Mesendoderm (in vitro differentiated cells): ENCODE measurements around the gene SDK2.

ENCODE experiments used
- DNase-seq: peaks from one replicate; pipeline ENCODE4 v3.0.0; 2013
- H2AK5ac ChIP-seq: 2 replicates; pipeline ENCODE4 v1.6.1; 2013; ENCODE audit warnings: low read length, inconsistent platforms
- H2BK120ac ChIP-seq: 2 replicates; pipeline ENCODE4 v1.6.1; 2013; ENCODE audit warnings: low read depth, mild to moderate bottlenecking, low read length, moderate library complexity, mixed read lengths
- H2BK15ac ChIP-seq: replicated peaks from 2 replicates; pipeline ENCODE4 v1.6.1; 2013; ENCODE audit warnings: low read depth, mild to moderate bottlenecking, moderate library complexity
- H2BK5ac ChIP-seq: 2 replicates; pipeline ENCODE4 v1.6.1; 2013; ENCODE audit warnings: low read length, inconsistent platforms
- H3K18ac ChIP-seq: 2 replicates; pipeline ENCODE4 v1.6.1; 2013; ENCODE audit warnings: mild to moderate bottlenecking, low read length, mixed read lengths
- H3K23ac ChIP-seq: one replicate; pipeline ENCODE4 v1.6.1; 2013; ENCODE audit warnings: low read length
- H3K27ac ChIP-seq: 2 replicates; pipeline ENCODE4 v1.5.1; 2013; ENCODE audit warnings: low read depth, mild to moderate bottlenecking, inconsistent platforms, low read length, moderate library complexity
- H3K27me3 ChIP-seq: 2 replicates; pipeline ENCODE4 v1.6.1; 2013; ENCODE audit warnings: low read length, control low read depth, mild to moderate bottlenecking, inconsistent platforms; ENCODE audit not compliant: insufficient read depth, poor library complexity
- H3K36me3 ChIP-seq: 2 replicates; pipeline ENCODE4 v1.6.1; 2013; ENCODE audit warnings: low read length, inconsistent platforms; ENCODE audit not compliant: control insufficient read depth, insufficient read depth
- H3K4ac ChIP-seq: one replicate; pipeline ENCODE4 v1.6.1; 2013; ENCODE audit warnings: low read depth, mild to moderate bottlenecking, low read length, moderate library complexity
- H3K4me1 ChIP-seq: 2 replicates; pipeline ENCODE4 v1.6.1; 2013; ENCODE audit warnings: low read depth, low read length, inconsistent platforms; ENCODE audit not compliant: control insufficient read depth
- H3K4me2 ChIP-seq: 2 replicates; pipeline ENCODE4 v1.6.1; 2013; ENCODE audit warnings: low read length
- H3K4me3 ChIP-seq: 2 replicates; pipeline ENCODE4 v1.5.1; 2013; ENCODE audit warnings: mild to moderate bottlenecking, low read length
- H3K56ac ChIP-seq: one replicate; pipeline ENCODE4 v1.6.1; 2013; ENCODE audit warnings: low read length
- H3K79me1 ChIP-seq: 2 replicates; pipeline ENCODE4 v1.6.1; 2013; ENCODE audit warnings: low read length, inconsistent platforms
- H3K79me2 ChIP-seq: 2 replicates; pipeline ENCODE4 v1.6.1; 2013; ENCODE audit warnings: mild to moderate bottlenecking, low read length; ENCODE audit not compliant: control insufficient read depth, insufficient read depth
- H3K9ac ChIP-seq: 2 replicates; pipeline ENCODE4 v1.6.1; 2013; ENCODE audit warnings: low read length, inconsistent platforms
- H4K5ac ChIP-seq: one replicate; pipeline ENCODE4 v1.6.1; 2013; ENCODE audit warnings: low read length
- H4K8ac ChIP-seq: one replicate; pipeline ENCODE4 v1.6.1; 2013; ENCODE audit warnings: low read depth, mild to moderate bottlenecking, control low read depth, low read length, moderate library complexity
- WGBS: extraction: QIAGEN DNeasy Blood & Tissue Kit; methylation state at CpG from one replicate; pipeline ENCODE4 v1.1.7; 2013; ENCODE audit warnings: low lambda C conversion rate, missing lambda C conversion rate; ENCODE audit not compliant: insufficient coverage; ENCODE audit errors: extremely low coverage; 5-methylcytosine and 5-hydroxymethylcytosine counted together

SDK2 gene

DNA sequence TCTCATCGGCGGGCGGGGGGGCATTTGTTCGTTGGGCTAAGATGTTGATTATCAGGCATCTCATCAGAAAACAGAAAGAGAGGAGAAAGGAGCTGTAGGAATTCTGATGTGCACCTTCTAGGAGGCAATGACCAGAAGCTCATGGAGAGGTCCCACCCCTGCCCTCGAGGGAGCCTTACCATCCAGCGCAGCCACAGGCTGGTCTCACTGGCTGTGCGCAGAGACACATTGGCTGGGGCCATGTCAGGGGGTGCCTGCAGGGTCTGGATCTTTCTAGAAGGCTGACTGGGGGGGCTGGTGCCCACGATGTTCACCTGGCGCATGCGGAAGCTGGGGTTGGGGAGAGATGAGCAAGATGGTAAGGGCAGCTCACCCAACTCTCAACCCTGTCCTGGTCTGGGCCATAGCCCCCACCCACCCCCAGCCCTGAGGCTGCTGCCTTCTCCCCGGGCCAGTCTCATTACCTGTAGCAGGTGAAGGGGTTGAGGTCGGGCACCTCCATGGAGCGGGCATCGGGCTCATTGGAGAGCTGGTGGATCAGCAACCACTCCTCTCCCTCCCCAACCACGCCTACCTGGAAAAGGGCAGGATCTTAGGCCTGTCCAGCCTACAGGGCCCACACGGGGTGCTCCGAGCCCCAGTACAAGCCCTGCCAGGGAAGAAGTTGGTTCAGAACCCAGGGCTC lies 246.2 kb downstream of the SDK2 start:
- H2BK120ac ChIP-seq: no peak overlapping the region
- H3K4me3 ChIP-seq: no peak overlapping the region
- no peak overlapping the region for H2BK5ac ChIP-seq
- H3K4ac ChIP-seq: no peak overlapping the region
- no peak overlapping the region for H4K8ac ChIP-seq
- H3K36me3 ChIP-seq: peaks cover 1% of the 10 kb centered on the region
- H3K27me3 ChIP-seq: no peaks in the 10 kb centered on the region
- H2AK5ac ChIP-seq: no peak overlapping the region
- no peak overlapping the region for H3K27ac ChIP-seq
- H3K56ac ChIP-seq: no peak overlapping the region
- no peaks in the 10 kb centered on the region for H3K79me2 ChIP-seq
- no peaks in the 10 kb centered on the region for H3K4me1 ChIP-seq
- no peak overlapping the region for H3K4me2 ChIP-seq
- no peak overlapping the region for H3K23ac ChIP-seq
- H2BK15ac ChIP-seq: no peak overlapping the region
- DNase-seq: no peak
- H3K18ac ChIP-seq: no peak overlapping the region
- H4K5ac ChIP-seq: no peak overlapping the region
- H3K9ac ChIP-seq: no peak overlapping the region
- no peaks in the 10 kb centered on the region for H3K79me1 ChIP-seq
- no CpG with 5 or more reads among the region's 17 CpGs for WGBS

DNA sequence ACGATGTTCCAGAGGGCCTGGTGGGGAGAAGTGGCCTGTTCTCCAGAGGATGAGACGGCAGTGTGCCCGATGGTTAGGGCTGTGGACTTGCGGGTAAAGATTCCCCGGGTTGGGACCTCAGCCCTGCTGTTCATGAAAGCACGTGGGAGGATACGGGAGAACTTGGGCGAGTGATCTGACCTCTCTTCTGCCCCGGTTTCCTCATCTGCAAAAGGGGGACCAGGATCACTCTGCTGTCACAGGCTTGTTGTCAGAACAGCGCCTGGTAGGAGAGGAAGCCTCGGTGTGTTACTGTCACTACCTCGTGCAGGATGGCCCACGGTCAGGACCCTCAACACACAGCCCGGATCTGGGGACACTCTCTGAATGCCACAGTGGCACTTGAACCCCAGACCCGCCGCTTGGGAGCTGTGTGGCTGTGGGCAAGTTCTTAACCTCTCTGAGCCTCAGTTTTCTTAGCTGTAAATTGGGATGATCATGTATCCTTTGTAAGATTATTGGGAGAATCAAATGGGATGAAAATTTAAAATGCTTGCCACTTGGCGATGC lies 246.9 kb downstream of the SDK2 start:
- no peak overlapping the region for H3K4ac ChIP-seq
- H3K36me3 ChIP-seq: peaks cover 1% of the 10 kb centered on the region
- no peak overlapping the region for H2BK5ac ChIP-seq
- H3K18ac ChIP-seq: no peak overlapping the region
- H2AK5ac ChIP-seq: no peak overlapping the region
- no peaks in the 10 kb centered on the region for H3K27me3 ChIP-seq
- no peak overlapping the region for H4K8ac ChIP-seq
- H3K27ac ChIP-seq: no peak overlapping the region
- H3K4me1 ChIP-seq: no peaks in the 10 kb centered on the region
- no CpG with 5 or more reads among the region's 17 CpGs for WGBS
- no peak overlapping the region for H3K4me3 ChIP-seq
- no peak overlapping the region for H4K5ac ChIP-seq
- no peaks in the 10 kb centered on the region for H3K79me2 ChIP-seq
- DNase-seq: no peak
- H3K79me1 ChIP-seq: no peaks in the 10 kb centered on the region
- H3K23ac ChIP-seq: no peak overlapping the region
- H2BK15ac ChIP-seq: no peak overlapping the region
- no peak overlapping the region for H3K56ac ChIP-seq
- no peak overlapping the region for H2BK120ac ChIP-seq
- no peak overlapping the region for H3K9ac ChIP-seq
- no peak overlapping the region for H3K4me2 ChIP-seq

DNA sequence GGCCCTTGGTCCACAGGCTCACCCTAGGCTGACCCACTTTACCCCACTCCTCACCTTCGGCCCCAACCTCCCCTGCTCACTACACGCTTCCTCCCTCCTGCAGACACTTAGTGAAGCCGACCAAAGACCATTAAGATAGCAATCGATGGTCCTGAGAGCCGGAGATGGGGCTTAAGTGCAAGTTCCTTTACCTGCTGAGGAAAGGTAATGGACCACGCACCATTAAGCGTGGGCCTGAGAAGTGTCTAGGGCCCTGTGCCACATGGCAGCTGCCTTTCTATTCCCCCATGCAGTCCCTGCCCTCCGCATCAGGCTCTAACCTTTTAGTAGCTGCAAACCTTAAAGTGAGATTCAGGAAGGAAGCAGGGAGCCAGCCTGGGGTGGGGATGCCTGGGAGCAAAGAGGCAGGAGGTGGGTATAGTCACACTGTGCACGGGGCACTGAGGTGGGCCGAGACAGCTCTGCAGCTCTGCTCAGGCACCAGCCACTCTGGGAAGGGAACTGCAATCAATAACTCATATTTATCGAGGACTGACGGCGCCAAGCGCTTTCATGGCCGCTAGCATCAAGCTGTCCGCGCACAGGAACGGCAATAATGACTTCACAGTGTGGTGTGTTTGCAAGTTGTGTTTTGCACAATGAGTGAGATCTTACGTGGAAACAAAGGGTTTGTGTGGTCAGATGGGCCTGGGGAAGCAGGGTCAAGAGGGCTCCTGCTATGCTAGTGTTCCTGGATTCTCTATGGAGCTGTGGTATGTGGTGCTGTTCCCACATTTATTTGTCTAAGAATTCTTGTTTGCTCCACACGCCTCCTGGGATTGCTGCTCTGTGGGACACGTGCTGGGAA lies 247.6 kb downstream of the SDK2 start:
- no peak overlapping the region for H2AK5ac ChIP-seq
- H3K9ac ChIP-seq: no peak overlapping the region
- no peak overlapping the region for H3K27ac ChIP-seq
- H3K18ac ChIP-seq: no peak overlapping the region
- no peaks in the 10 kb centered on the region for H3K79me1 ChIP-seq
- no peaks in the 10 kb centered on the region for H3K79me2 ChIP-seq
- H3K23ac ChIP-seq: no peak overlapping the region
- H2BK5ac ChIP-seq: no peak overlapping the region
- no peak overlapping the region for H2BK15ac ChIP-seq
- no peak overlapping the region for H3K4me3 ChIP-seq
- H4K8ac ChIP-seq: no peak overlapping the region
- no peak overlapping the region for H2BK120ac ChIP-seq
- H4K5ac ChIP-seq: no peak overlapping the region
- no CpG with 5 or more reads among the region's 21 CpGs for WGBS
- H3K27me3 ChIP-seq: no peaks in the 10 kb centered on the region
- no peak overlapping the region for H3K4ac ChIP-seq
- no peak overlapping the region for H3K4me2 ChIP-seq
- no peak overlapping the region for H3K56ac ChIP-seq
- peaks cover 1% of the 10 kb centered on the region for H3K36me3 ChIP-seq
- DNase-seq: no peak
- H3K4me1 ChIP-seq: no peaks in the 10 kb centered on the region

DNA sequence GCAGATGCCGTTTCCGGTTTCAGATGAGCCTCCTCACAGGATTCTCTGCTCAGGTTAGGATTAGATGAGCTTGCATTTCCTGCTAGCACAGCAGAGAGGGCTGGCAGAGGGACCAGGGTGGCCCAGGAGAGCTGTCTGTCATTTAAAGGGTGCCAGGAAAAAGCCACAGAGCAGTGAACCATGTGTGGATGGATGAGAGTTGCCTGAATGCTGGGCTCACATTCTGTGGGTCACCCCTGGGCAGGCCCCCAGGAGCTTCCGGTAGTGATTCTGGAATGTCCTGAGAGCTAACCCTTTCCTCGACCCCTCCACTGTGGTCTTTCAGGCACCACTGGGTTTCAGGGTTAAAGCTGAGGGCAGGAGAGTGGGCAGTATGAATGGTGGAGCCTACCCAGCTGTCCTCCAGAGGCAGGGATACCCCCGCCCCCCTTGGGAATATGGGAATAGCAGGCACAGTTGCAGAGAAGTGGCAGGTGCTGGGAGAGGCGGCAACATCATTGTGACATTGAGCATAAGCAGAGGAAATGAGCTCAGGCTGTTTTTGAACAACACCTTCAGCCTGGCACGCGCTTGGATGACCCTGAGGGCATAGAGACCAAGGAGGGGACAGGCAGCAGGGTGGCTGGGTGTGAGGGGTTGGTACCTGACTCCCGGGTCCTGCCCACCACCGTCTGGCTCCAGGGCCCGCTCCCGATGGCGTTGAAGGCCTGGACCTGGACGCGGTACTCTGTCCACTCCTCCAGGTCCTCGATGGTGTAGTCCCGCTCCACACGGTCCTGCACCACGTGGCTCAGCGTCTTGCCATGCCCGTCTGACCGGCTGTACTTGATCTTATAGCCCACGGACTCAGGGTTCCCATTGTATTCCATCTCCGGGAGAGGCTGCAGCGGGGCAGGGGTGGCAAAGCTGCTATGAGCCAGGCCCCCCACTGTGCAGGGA lies 249.5 kb downstream of the SDK2 start:
- H3K4me2 ChIP-seq: no peak overlapping the region
- H3K4ac ChIP-seq: no peak overlapping the region
- H3K4me3 ChIP-seq: no peak overlapping the region
- H3K79me2 ChIP-seq: no peaks in the 10 kb centered on the region
- H3K4me1 ChIP-seq: no peaks in the 10 kb centered on the region
- no CpG with 5 or more reads among the region's 25 CpGs for WGBS
- no peak overlapping the region for H3K9ac ChIP-seq
- no peak overlapping the region for H2BK15ac ChIP-seq
- no peaks in the 10 kb centered on the region for H3K79me1 ChIP-seq
- peaks cover 1% of the 10 kb centered on the region for H3K36me3 ChIP-seq
- no peak overlapping the region for H3K23ac ChIP-seq
- no peak overlapping the region for H3K56ac ChIP-seq
- no peak overlapping the region for H4K8ac ChIP-seq
- H2BK5ac ChIP-seq: no peak overlapping the region
- no peak overlapping the region for H2BK120ac ChIP-seq
- DNase-seq: no peak
- H4K5ac ChIP-seq: no peak overlapping the region
- H2AK5ac ChIP-seq: no peak overlapping the region
- no peak overlapping the region for H3K18ac ChIP-seq
- H3K27ac ChIP-seq: no peak overlapping the region
- no peaks in the 10 kb centered on the region for H3K27me3 ChIP-seq

DNA sequence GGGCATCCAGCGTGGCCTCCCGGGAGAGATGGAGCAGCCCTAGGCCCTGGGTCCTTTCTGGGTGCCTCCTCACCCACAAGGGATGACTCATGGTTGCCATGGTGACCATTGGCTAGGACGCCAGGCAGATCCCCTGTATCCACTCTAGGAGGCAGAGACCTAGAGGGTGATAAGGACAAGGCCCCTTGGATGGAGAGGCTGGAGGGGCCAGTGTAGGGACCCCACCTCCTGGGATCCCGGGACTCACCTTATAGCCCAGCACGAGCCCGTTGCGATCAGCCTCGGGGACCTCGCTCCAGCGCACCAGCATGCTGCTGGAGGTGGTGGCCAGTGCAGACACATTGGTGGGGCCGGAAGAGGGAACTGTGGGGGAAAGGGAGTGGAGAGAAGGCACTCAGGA lies 250.3 kb downstream of the SDK2 start:
- no peak overlapping the region for H3K4me2 ChIP-seq
- DNase-seq: peak; percentile 58
- H2BK120ac ChIP-seq: no peak overlapping the region
- H2AK5ac ChIP-seq: no peak overlapping the region
- H3K27ac ChIP-seq: no peak overlapping the region
- H3K23ac ChIP-seq: no peak overlapping the region
- no peak overlapping the region for H3K9ac ChIP-seq
- peaks cover 1% of the 10 kb centered on the region for H3K36me3 ChIP-seq
- H3K4me1 ChIP-seq: no peaks in the 10 kb centered on the region
- no CpG with 5 or more reads among the region's 11 CpGs for WGBS
- no peak overlapping the region for H2BK15ac ChIP-seq
- H3K4ac ChIP-seq: no peak overlapping the region
- H3K56ac ChIP-seq: no peak overlapping the region
- no peak overlapping the region for H3K4me3 ChIP-seq
- H4K5ac ChIP-seq: no peak overlapping the region
- H4K8ac ChIP-seq: no peak overlapping the region
- no peaks in the 10 kb centered on the region for H3K79me2 ChIP-seq
- no peaks in the 10 kb centered on the region for H3K27me3 ChIP-seq
- no peak overlapping the region for H2BK5ac ChIP-seq
- H3K79me1 ChIP-seq: no peaks in the 10 kb centered on the region
- no peak overlapping the region for H3K18ac ChIP-seq
